ENCODE data around the gene KDM2B.

KDM2B gene

DNA sequence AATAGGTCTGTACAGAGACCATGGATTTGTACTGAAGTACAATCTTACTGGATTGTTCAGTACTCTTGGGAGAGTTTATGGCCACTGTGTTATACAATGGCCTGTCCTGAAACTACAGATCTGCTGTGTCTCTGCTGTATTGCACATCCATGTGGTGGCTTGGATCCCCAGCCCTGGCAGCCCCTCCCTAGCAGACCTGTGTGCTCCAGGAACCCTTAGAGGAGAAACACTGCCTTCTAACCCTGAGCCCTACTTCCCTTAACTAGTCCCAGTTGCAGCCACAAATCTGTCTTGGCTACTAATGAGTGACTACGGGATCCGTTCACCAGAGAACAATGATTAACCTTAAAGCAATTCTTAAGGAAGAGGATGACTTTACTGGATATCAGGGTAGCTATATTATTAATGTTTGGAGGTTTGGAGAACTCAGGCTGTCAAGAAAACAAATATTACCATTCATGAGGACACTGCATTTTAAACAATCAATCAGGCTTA is 153.2 kb downstream of the KDM2B start:
- no peaks in the 10 kb centered on the region for H3K4me1 ChIP-seq (ENCODE audit: control insufficient read depth, low read depth, low read length)
- no peak for DNase-seq
- no peak overlapping the region for H3K23ac ChIP-seq (ENCODE audit: low read length)
- H2BK5ac ChIP-seq (ENCODE audit: low read length) = no peak overlapping the region
- WGBS (ENCODE audit: extremely low coverage, insufficient coverage, low lambda C conversion rate) = no CpG with 5 or more reads among the region's 2 CpGs
- H3K27me3 ChIP-seq (ENCODE audit: insufficient read depth, low read length, poor library complexity) = no peaks in the 10 kb centered on the region
- no peak overlapping the region for H3K27ac ChIP-seq (ENCODE audit: low read depth, low read length)
- H4K8ac ChIP-seq (ENCODE audit: low read depth, low read length) = no peak overlapping the region
- no peaks in the 10 kb centered on the region for H3K79me2 ChIP-seq (ENCODE audit: control insufficient read depth, insufficient read depth, low read length)
- H3K4me2 ChIP-seq (ENCODE audit: low read length) = no peak overlapping the region
- H3K79me1 ChIP-seq (ENCODE audit: low read length) = no peaks in the 10 kb centered on the region
- peaks cover 27% of the 10 kb centered on the region for H3K36me3 ChIP-seq (ENCODE audit: control insufficient read depth, insufficient read depth, low read length)
- no peak overlapping the region for H3K4me3 ChIP-seq (ENCODE audit: low read length)
- no peak overlapping the region for H3K18ac ChIP-seq (ENCODE audit: low read length)
- no peak overlapping the region for H4K5ac ChIP-seq (ENCODE audit: low read length)
- no peak overlapping the region for H3K9ac ChIP-seq (ENCODE audit: low read length)
- H2BK120ac ChIP-seq (ENCODE audit: low read depth, low read length) = no peak overlapping the region
- no peak overlapping the region for H3K56ac ChIP-seq (ENCODE audit: low read length)
- no peak overlapping the region for H2BK15ac ChIP-seq (replicated peaks; ENCODE audit: low read depth)
- no peak overlapping the region for H2AK5ac ChIP-seq (ENCODE audit: low read length)
- H3K4ac ChIP-seq (ENCODE audit: low read depth, low read length) = no peak overlapping the region

- Histone ChIP-seq H3K56ac (ENCODE audit: low read length) (no peak overlapping the region), H3K4me3 (ENCODE audit: low read length) (no peak overlapping the region), H3K4me1 (ENCODE audit: control insufficient read depth, low read depth, low read length) (no peaks in the 10 kb centered on the region), H3K27ac (ENCODE audit: low read depth, low read length) (no peak overlapping the region), H2BK120ac (ENCODE audit: low read depth, low read length) (no peak overlapping the region), H3K36me3 (ENCODE audit: control insufficient read depth, insufficient read depth, low read length) (peaks cover 25% of the 10 kb centered on the region), H4K5ac (ENCODE audit: low read length) (no peak overlapping the region), H2BK5ac (ENCODE audit: low read length) (no peak overlapping the region), H3K79me1 (ENCODE audit: low read length) (no peaks in the 10 kb centered on the region), H3K18ac (ENCODE audit: low read length) (no peak overlapping the region), H2AK5ac (ENCODE audit: low read length) (no peak overlapping the region), H2BK15ac (replicated peaks; ENCODE audit: low read depth) (no peak overlapping the region), H3K4me2 (ENCODE audit: low read length) (no peak overlapping the region), H3K79me2 (ENCODE audit: control insufficient read depth, insufficient read depth, low read length) (no peaks in the 10 kb centered on the region), H3K27me3 (ENCODE audit: insufficient read depth, low read length, poor library complexity) (no peaks in the 10 kb centered on the region), H3K4ac (ENCODE audit: low read depth, low read length) (no peak overlapping the region), H4K8ac (ENCODE audit: low read depth, low read length) (no peak overlapping the region), H3K23ac (ENCODE audit: low read length) (no peak overlapping the region), H3K9ac (ENCODE audit: low read length) (no peak overlapping the region)
- no peak for DNase-seq
- no CpG with 5 or more reads among the region's 1 CpG for WGBS (ENCODE audit: extremely low coverage, insufficient coverage, low lambda C conversion rate)
Observed at GRCh38 chr12:121424624-121424975, 156.2 kb downstream of the KDM2B start.

DNA sequence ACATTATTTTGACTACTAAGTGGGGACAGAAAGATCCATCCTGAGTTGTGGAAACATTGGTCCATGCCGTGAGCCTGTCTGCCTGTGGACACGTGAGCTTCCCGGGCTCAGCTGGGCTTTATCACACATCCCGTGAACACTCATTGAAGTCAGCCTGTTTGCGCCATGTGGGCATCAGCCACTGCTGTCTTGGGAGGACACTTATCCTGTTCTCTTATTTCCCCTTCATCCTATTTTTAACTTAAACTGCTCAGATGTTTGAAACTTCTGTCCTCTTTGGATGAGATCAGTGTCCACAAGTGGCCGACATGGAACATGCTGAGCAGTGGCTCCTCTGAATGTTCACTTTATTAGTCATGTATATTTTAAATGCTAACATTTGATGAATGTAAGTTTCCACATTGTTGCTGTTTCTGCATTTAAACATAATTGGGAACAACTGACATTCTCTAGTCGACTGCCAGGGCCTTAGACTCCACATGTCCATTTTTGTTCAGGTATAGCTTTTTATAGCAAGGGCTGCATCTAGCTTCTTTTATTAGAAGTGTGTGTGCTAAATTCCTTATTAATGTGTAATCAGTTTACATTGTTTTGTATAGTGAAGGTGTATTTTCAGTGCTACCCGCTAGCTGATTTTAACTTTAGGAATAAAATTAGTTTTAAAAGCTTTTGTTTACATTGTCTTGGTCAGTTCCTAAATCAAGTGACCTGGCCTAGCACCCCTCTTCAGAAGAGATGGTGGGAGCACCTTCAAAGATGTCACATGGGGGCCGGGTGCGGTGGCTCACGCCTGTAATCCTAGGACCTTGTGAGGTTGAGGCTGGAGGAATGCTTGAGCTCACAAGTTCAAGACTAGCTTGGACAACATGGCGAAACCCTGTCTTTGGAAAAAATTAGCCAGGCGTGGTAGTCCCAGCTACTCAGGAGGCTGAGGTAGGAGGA is 156.9 kb downstream of the KDM2B start:
- no peak overlapping the region for H3K4me2 ChIP-seq (ENCODE audit: low read length)
- H3K4me1 ChIP-seq (ENCODE audit: control insufficient read depth, low read depth, low read length) = no peaks in the 10 kb centered on the region
- no peak overlapping the region for H2BK15ac ChIP-seq (replicated peaks; ENCODE audit: low read depth)
- H3K36me3 ChIP-seq (ENCODE audit: control insufficient read depth, insufficient read depth, low read length) = peaks cover 25% of the 10 kb centered on the region
- no peak for DNase-seq
- no peak overlapping the region for H2BK5ac ChIP-seq (ENCODE audit: low read length)
- no peak overlapping the region for H3K18ac ChIP-seq (ENCODE audit: low read length)
- H3K79me1 ChIP-seq (ENCODE audit: low read length) = no peaks in the 10 kb centered on the region
- H3K27me3 ChIP-seq (ENCODE audit: insufficient read depth, low read length, poor library complexity) = no peaks in the 10 kb centered on the region
- no peak overlapping the region for H4K8ac ChIP-seq (ENCODE audit: low read depth, low read length)
- H2BK120ac ChIP-seq (ENCODE audit: low read depth, low read length) = no peak overlapping the region
- no peak overlapping the region for H3K4me3 ChIP-seq (ENCODE audit: low read length)
- WGBS (ENCODE audit: extremely low coverage, insufficient coverage, low lambda C conversion rate) = no CpG with 5 or more reads among the region's 13 CpGs
- H3K9ac ChIP-seq (ENCODE audit: low read length) = no peak overlapping the region
- no peak overlapping the region for H3K4ac ChIP-seq (ENCODE audit: low read depth, low read length)
- H3K27ac ChIP-seq (ENCODE audit: low read depth, low read length) = no peak overlapping the region
- H3K56ac ChIP-seq (ENCODE audit: low read length) = no peak overlapping the region
- H2AK5ac ChIP-seq (ENCODE audit: low read length) = no peak overlapping the region
- H3K79me2 ChIP-seq (ENCODE audit: control insufficient read depth, insufficient read depth, low read length) = no peaks in the 10 kb centered on the region
- H4K5ac ChIP-seq (ENCODE audit: low read length) = no peak overlapping the region
- no peak overlapping the region for H3K23ac ChIP-seq (ENCODE audit: low read length)

- Histone ChIP-seq H2BK15ac (replicated peaks; ENCODE audit: low read depth) (no peak overlapping the region), H3K18ac (ENCODE audit: low read length) (no peak overlapping the region), H4K8ac (ENCODE audit: low read depth, low read length) (no peak overlapping the region), H3K4ac (ENCODE audit: low read depth, low read length) (no peak overlapping the region), H3K23ac (ENCODE audit: low read length) (no peak overlapping the region), H2BK5ac (ENCODE audit: low read length) (no peak overlapping the region), H3K4me3 (ENCODE audit: low read length) (no peak overlapping the region), H3K4me2 (ENCODE audit: low read length) (no peak overlapping the region), H3K79me1 (ENCODE audit: low read length) (no peaks in the 10 kb centered on the region), H3K9ac (ENCODE audit: low read length) (no peak overlapping the region), H3K79me2 (ENCODE audit: control insufficient read depth, insufficient read depth, low read length) (no peaks in the 10 kb centered on the region), H2BK120ac (ENCODE audit: low read depth, low read length) (no peak overlapping the region), H3K56ac (ENCODE audit: low read length) (no peak overlapping the region), H3K36me3 (ENCODE audit: control insufficient read depth, insufficient read depth, low read length) (peaks cover 25% of the 10 kb centered on the region), H3K27ac (ENCODE audit: low read depth, low read length) (no peak overlapping the region), H3K4me1 (ENCODE audit: control insufficient read depth, low read depth, low read length) (no peaks in the 10 kb centered on the region), H3K27me3 (ENCODE audit: insufficient read depth, low read length, poor library complexity) (no peaks in the 10 kb centered on the region), H4K5ac (ENCODE audit: low read length) (no peak overlapping the region), H2AK5ac (ENCODE audit: low read length) (no peak overlapping the region)
- DNase-seq = no peak
- WGBS (ENCODE audit: extremely low coverage, insufficient coverage, low lambda C conversion rate) = no CpG with 5 or more reads among the region's 14 CpGs
Observed at GRCh38 chr12:121423253-121423652, 157.6 kb downstream of the KDM2B start.

DNA sequence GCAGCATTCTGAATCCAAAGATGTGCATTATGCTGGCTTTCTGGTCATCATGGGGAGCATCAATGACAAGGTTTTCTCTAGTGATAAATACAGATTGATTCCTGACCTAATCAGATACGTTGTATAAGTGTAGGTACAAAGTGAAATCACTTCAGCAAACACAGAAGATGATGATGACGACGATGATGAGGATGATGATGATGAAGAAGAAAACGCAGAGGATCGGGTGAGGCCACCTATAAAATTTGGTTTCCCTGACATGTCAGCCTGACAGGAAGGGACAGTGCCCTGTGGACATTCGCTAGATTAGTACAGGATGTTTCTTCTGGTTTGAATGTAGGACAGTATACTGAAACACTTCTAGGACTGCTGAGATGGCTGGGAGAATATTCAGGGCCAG is 160.7 kb downstream of the KDM2B start:
- no peaks in the 10 kb centered on the region for H3K27me3 ChIP-seq (ENCODE audit: insufficient read depth, low read length, poor library complexity)
- H2BK120ac ChIP-seq (ENCODE audit: low read depth, low read length) = no peak overlapping the region
- no peak overlapping the region for H3K9ac ChIP-seq (ENCODE audit: low read length)
- no peak overlapping the region for H3K4ac ChIP-seq (ENCODE audit: low read depth, low read length)
- WGBS (ENCODE audit: extremely low coverage, insufficient coverage, low lambda C conversion rate) = no CpG with 5 or more reads among the region's 6 CpGs
- H2AK5ac ChIP-seq (ENCODE audit: low read length) = no peak overlapping the region
- no peak overlapping the region for H3K4me3 ChIP-seq (ENCODE audit: low read length)
- H3K27ac ChIP-seq (ENCODE audit: low read depth, low read length) = no peak overlapping the region
- no peak overlapping the region for H2BK5ac ChIP-seq (ENCODE audit: low read length)
- no peak overlapping the region for H3K4me2 ChIP-seq (ENCODE audit: low read length)
- H3K56ac ChIP-seq (ENCODE audit: low read length) = no peak overlapping the region
- H3K4me1 ChIP-seq (ENCODE audit: control insufficient read depth, low read depth, low read length) = no peaks in the 10 kb centered on the region
- H2BK15ac ChIP-seq (replicated peaks; ENCODE audit: low read depth) = no peak overlapping the region
- H3K18ac ChIP-seq (ENCODE audit: low read length) = no peak overlapping the region
- DNase-seq = no peak
- H4K8ac ChIP-seq (ENCODE audit: low read depth, low read length) = no peak overlapping the region
- no peak overlapping the region for H4K5ac ChIP-seq (ENCODE audit: low read length)
- H3K79me1 ChIP-seq (ENCODE audit: low read length) = peaks cover 3% of the 10 kb centered on the region
- H3K23ac ChIP-seq (ENCODE audit: low read length) = no peak overlapping the region
- H3K36me3 ChIP-seq (ENCODE audit: control insufficient read depth, insufficient read depth, low read length) = peaks cover 28% of the 10 kb centered on the region
- H3K79me2 ChIP-seq (ENCODE audit: control insufficient read depth, insufficient read depth, low read length) = no peaks in the 10 kb centered on the region
